Aorta (tissue), 5 donors: Measurements from ENCODE around the gene SLC25A14. TPM values are rescaled to one million over a fixed set of nuclear protein-coding genes. Genes with fewer than 3 reads are reported as not detected.

Experiments used
- ATAC-seq: fragments of 200-7000 bp; cut with Tn5 transposase; one replicate; pipeline ENCODE4 v1.9.1; 2022; ENCODE audit warnings: moderate library complexity; ENCODE audit not compliant: low FRiP score
- DNase-seq, 2 donors: peaks; one replicate each; pipeline ENCODE4 v3.0.0-alpha.2; 2020
- H3K27ac ChIP-seq, 2 donors: one replicate each; pipeline ENCODE4 v1.5.1; 2013; ENCODE audit warnings: low read length in 2 of 2, mild to moderate bottlenecking in 2 of 2, moderate library complexity in 2 of 2, control low read depth in 1 of 2, inconsistent platforms in 1 of 2, low read depth in 1 of 2
- H3K27me3 ChIP-seq, 2 donors: one replicate each; pipeline ENCODE4 v1.6.1; 2013; ENCODE audit warnings: control low read depth in 1 of 2, low read length in 1 of 2, mild to moderate bottlenecking in 1 of 2, moderate library complexity in 1 of 2; ENCODE audit not compliant: insufficient read depth in 2 of 2, control insufficient read depth in 1 of 2
- H3K36me3 ChIP-seq, 2 donors: one replicate each; pipeline ENCODE4 v1.6.1; 2013; ENCODE audit warnings: control low read depth in 1 of 2, low read length in 1 of 2, mild to moderate bottlenecking in 1 of 2; ENCODE audit not compliant: insufficient read depth in 2 of 2, control insufficient read depth in 1 of 2
- H3K4me1 ChIP-seq, 2 donors: one replicate each; pipeline ENCODE4 v1.6.1; 2013; ENCODE audit warnings: low read length in 2 of 2, control low read depth in 1 of 2, mild to moderate bottlenecking in 1 of 2, moderate library complexity in 1 of 2; ENCODE audit not compliant: insufficient read depth in 2 of 2, control insufficient read depth in 1 of 2
- H3K4me3 ChIP-seq, 2 donors: one replicate each; pipeline ENCODE4 v1.5.1; 2013; ENCODE audit warnings: low read length in 2 of 2, control low read depth in 1 of 2, mild to moderate bottlenecking in 1 of 2
- H3K9me3 ChIP-seq: one replicate; pipeline ENCODE4 v1.6.1; 2013; ENCODE audit warnings: mild to moderate bottlenecking, low read length; ENCODE audit not compliant: control insufficient read depth
- WGBS, 2 donors: extraction: QIAGEN DNeasy Blood & Tissue Kit; methylation state at CpG; one replicate each; pipeline ENCODE4 v1.1.7; 2013; 5-methylcytosine and 5-hydroxymethylcytosine counted together
- intact Hi-C, 2 donors: fragments of 100-400 bp; cut with DNase I; formaldehyde crosslinking; loops; one replicate each; pipeline versions ENCODE4 v1.14.2 to v1.15.0; 2022
- polyA plus RNA-seq, 2 donors: library from polyadenylated mRNA; stranded (reverse); fragments of 200-250 nt; gene quantifications; one replicate each; pipeline ENCODE4 v1.2.3, GENCODE V29; 2013
- total RNA-seq, 2 donors: library from RNA; stranded (reverse); fragmentation: NEBNext Ultra II Directional; extraction: Animal tissue kit (Norgen Biotek cat#: 25700); gene quantifications; one replicate each; pipeline ENCODE4 v1.2.1, GENCODE V29; 2021
- donor health status: healthy with polysubstance abuse.
- donor health status: Bipolar disorder and iron deficiency.
- donor health status: DM: no; HTN: no; CAD: no.
- donor health status: DM: no; HTN: no; CAD: no.
- donor health status: DM: yes; HTN: yes; CAD: no.

The SLC25A14 gene
- total and polyA plus RNA-seq, 4 donors, result 10.5 to 27.2 (median 13.4) TPM

DNA sequence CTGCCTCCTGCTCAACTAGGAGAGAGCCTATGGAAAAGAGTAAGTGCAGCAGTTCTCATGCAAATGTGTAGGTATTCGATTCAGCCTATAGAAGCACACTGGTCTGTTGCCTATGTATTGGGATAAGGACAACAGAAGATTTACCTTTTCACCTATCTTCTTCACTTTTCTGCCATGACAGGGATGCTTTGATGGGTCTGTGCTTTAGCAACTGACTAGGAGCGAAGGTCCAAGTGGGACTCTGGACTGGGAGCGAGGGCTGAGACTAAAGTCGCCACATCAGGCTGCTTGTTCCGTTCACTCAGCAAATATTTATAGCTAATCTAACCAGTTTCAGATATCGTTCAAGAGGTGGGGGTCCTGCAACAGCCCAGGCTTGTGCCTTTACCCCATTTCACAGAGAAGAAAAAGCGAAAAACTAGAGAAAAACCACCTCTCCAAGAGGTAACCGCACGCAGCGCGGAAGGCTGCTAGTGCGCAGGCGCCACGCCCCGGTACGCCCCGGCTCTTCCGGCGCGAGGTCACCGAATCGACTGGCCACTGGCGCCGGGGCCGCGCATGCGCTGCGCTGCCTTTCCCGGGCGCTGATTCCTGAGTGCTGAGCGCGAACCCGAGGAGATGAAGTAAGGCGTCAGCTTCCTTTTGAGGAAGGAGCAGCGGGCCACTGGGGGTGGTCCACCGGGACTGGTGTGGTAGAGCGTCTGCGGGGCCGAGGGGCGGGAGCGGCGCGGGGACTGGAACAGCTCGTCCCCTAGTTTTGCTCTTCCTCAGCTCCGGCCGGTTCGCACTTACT is 61.9 kb downstream of the SLC25A14 start, which contains the start of gene RBMX2:
TSS of gene RBMX2 (plus strand) at position 573 of the 793 bp plus-strand sequence. CDS start at position 619, 46 bp downstream.
- H3K27ac ChIP-seq, result peak within 1 kb of the TSS; percentile 11 to 73
- ATAC-seq, result peak; percentile 93

DNA sequence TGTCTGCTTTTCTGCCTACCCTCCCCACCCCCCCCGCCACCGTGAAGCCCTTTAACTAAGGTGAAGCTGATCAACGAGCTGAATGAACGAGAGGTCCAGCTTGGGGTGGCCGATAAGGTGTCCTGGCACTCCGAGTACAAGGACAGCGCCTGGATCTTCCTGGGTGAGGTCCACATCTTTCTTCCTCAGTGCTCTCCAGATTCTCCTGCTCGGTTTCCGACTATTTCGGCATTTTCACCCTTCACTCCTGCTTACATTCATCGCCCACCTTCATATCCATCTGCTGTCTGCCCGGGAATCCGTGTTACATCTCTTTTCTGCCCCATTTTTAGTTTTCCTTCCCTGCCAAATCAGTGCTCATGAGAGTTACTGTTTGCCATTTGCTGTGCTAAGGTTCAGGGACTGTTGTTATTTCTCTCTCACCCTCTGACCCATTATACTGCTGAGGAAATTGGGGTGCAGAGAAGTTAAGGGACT is 62.5 kb downstream of the SLC25A14 start:
- ATAC-seq (peak; percentile 21), DNase-seq (no peak)
- Histone ChIP-seq H3K27me3 (no peaks in the 10 kb centered on the region), H3K4me3 (peak overlapping the region; percentile 37 to 54), H3K9me3 (no peaks in the 10 kb centered on the region), H3K27ac (peak overlapping the region; percentile 11 to 63), H3K36me3 (no peaks in the 10 kb centered on the region), H3K4me1 (no peaks in the 10 kb centered on the region)
- intact Hi-C loops, result no loop called here
- 1 to 34% methylated on average over 13 of the region's 13 CpGs for WGBS, 2 donors

More for the DNA sequence above, 61.9 kb downstream of the SLC25A14 start, which contains the start of gene RBMX2:
- peak; percentile 83 to 90 for DNase-seq
- H3K27me3 ChIP-seq, result no peaks in the 10 kb centered on the region
- intact Hi-C loops, result no loop called here
- peak within 1 kb of the TSS; percentile 58 to 76 for H3K4me3 ChIP-seq
- WGBS, 2 donors, result 1 to 33% methylated on average over 47 of the region's 47 CpGs
- no peaks in the 10 kb centered on the region for H3K4me1 ChIP-seq
- no peaks in the 10 kb centered on the region for H3K9me3 ChIP-seq
- no peaks in the 10 kb centered on the region for H3K36me3 ChIP-seq

GRCh38 chrX:130413415-130413814 is 73.7 kb downstream of the SLC25A14 start:
- WGBS, 2 donors, result 49 to 94% methylated on average over 2 of the region's 2 CpGs
- Histone ChIP-seq H3K36me3 (peaks cover 0 to 1% of the 10 kb centered on the region in 2 donors), H3K4me1 (no peaks in the 10 kb centered on the region), H3K27me3 (no peaks in the 10 kb centered on the region), H3K9me3 (no peaks in the 10 kb centered on the region), H3K27ac (no peak overlapping the region), H3K4me3 (no peak overlapping the region)
- no peak for DNase-seq
- intact Hi-C loops, result no loop called here
- ATAC-seq, result no peak

- Histone ChIP-seq H3K27me3 (no peaks in the 10 kb centered on the region), H3K9me3 (no peaks in the 10 kb centered on the region), H3K4me1 (no peaks in the 10 kb centered on the region), H3K36me3 (peaks cover 0 to 1% of the 10 kb centered on the region in 2 donors), H3K27ac (no peak overlapping the region), H3K4me3 (no peak overlapping the region)
- intact Hi-C loops, result no loop called here
- ATAC-seq, result no peak
- DNase-seq, result no peak
- WGBS, 2 donors, result 92 to 94% methylated on average over 5 of the region's 5 CpGs
Observed at GRCh38 chrX:130414800-130415199, 75.1 kb downstream of the SLC25A14 start.

DNA sequence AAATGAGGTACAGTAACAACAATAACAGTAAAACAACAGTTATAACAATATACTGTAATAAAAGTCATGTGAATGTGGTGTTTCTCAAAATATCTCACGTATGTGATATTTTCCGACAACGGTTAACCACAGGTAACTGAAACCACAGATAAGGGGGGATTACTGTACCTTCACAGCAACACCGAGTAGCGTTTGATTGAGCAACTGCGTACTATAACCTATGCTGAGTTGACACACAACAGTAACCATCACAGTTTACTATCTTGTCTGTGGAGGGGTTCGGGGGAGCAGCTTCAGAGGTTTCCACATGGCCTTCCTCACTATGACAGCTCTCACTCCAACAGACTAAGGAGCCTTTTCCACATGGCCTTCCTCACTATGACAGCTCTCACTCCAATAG is 75.5 kb downstream of the SLC25A14 start:
- no peaks in the 10 kb centered on the region for H3K4me1 ChIP-seq
- H3K36me3 ChIP-seq, result peaks cover 0 to 1% of the 10 kb centered on the region in 2 donors
- H3K27ac ChIP-seq, result no peak overlapping the region
- intact Hi-C loops, result no loop called here
- DNase-seq (no peak), ATAC-seq (no peak)
- H3K4me3 ChIP-seq, result no peak overlapping the region
- 88 to 93% methylated on average over 7 of the region's 7 CpGs for WGBS, 2 donors
- no peaks in the 10 kb centered on the region for H3K27me3 ChIP-seq
- H3K9me3 ChIP-seq, result no peaks in the 10 kb centered on the region

- Histone ChIP-seq H3K9me3 (no peaks in the 10 kb centered on the region), H3K4me1 (no peaks in the 10 kb centered on the region), H3K27me3 (no peaks in the 10 kb centered on the region), H3K27ac (no peak overlapping the region), H3K4me3 (no peak overlapping the region), H3K36me3 (peaks cover 0 to 1% of the 10 kb centered on the region in 2 donors)
- intact Hi-C loops, result no loop called here
- ATAC-seq (no peak), DNase-seq (no peak)
- 55 to 83% methylated on average over 4 of the region's 4 CpGs for WGBS, 2 donors
Observed at GRCh38 chrX:130416785-130417184, 77.1 kb downstream of the SLC25A14 start.

DNA sequence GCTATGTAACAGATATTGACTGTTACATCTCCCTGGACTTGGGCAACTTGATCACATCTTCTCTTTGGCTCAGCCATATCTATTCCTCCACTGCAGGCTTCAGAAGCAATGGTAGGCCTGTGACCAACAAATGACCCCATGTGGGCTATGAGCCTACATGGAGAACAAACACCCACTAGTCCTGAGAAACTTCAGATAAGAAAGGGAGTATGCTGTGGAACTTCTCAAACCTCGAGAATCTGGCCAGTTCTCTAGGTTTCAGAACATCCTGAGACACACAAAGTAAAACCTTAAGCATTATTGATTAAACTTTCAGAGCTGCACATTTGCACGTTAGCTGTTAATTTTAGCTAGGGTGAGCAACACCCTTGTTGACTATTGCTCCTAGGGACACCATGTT is 78.3 kb downstream of the SLC25A14 start:
- Histone ChIP-seq H3K27me3 (no peaks in the 10 kb centered on the region), H3K4me3 (no peak overlapping the region), H3K9me3 (no peaks in the 10 kb centered on the region), H3K36me3 (peaks cover 0 to 1% of the 10 kb centered on the region in 2 donors), H3K27ac (no peak overlapping the region), H3K4me1 (no peaks in the 10 kb centered on the region)
- no peak for DNase-seq
- no peak for ATAC-seq
- 48 to 51% methylated on average over 2 of the region's 2 CpGs for WGBS, 2 donors
- intact Hi-C loops, result no loop called here

DNA sequence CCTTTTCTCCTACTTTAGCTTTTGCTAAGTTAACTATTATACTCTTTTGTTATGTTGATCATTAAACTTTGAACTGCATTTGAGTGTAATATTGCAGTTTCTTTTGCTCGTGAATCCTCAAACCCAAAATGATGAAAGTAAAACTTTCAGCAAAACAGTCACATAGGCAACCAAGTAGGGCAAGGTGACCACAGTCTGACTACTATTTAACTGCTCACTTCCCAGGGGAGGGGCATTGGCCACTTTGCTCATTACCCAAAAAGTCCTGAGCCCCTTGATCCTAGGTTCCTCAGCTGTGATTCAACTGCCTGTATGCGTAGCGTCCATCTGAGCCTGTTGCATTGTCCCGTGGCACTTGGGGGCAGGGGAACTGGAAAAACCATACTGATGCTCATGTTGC is 79.0 kb downstream of the SLC25A14 start:
- Histone ChIP-seq H3K36me3 (peaks cover 0 to 1% of the 10 kb centered on the region in 2 donors), H3K27ac (no peak overlapping the region), H3K27me3 (no peaks in the 10 kb centered on the region), H3K4me1 (no peaks in the 10 kb centered on the region), H3K9me3 (no peaks in the 10 kb centered on the region), H3K4me3 (no peak overlapping the region)
- 60 to 77% methylated on average over 4 of the region's 4 CpGs for WGBS, 2 donors
- intact Hi-C loops, result no loop called here
- ATAC-seq (no peak), DNase-seq (no peak)

DNA sequence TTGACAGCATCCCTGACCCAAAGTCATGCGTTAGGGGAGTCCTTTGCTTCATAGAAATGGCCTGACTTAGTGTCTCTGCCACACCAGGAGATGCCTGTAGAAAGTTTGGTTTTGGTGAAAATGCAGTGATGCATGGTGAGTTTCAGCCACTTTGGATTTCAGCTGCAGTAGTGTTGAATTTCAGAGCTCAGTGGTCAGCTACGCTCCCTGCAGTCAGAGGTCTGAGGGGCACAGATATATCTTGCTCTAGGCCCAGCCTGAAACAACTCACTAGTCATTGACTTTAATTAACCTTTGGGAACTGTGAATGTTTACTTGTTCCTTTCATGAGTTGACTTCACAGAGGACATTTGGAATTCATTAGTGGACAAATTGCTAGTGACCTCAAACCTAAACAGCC is 79.5 kb downstream of the SLC25A14 start:
- H3K36me3 ChIP-seq, result peaks cover 0 to 1% of the 10 kb centered on the region in 2 donors
- H3K27ac ChIP-seq, result no peak overlapping the region
- no peaks in the 10 kb centered on the region for H3K27me3 ChIP-seq
- no peaks in the 10 kb centered on the region for H3K4me1 ChIP-seq
- H3K9me3 ChIP-seq, result no peaks in the 10 kb centered on the region
- ATAC-seq, result no peak
- intact Hi-C loops, result no loop called here
- no peak overlapping the region for H3K4me3 ChIP-seq
- 51 to 57% methylated on average over 2 of the region's 2 CpGs for WGBS, 2 donors
- no peak for DNase-seq
